UCSD-AML1 (cell line): Measurements from ENCODE around the gene GLYATL3.

Experiments used
- DNase-seq: peaks from one replicate; lab custom pipeline; 2025; ENCODE audit not compliant: unreplicated experiment; lab: John Stamatoyannopoulos, UW

GLYATL3 gene

DNA sequence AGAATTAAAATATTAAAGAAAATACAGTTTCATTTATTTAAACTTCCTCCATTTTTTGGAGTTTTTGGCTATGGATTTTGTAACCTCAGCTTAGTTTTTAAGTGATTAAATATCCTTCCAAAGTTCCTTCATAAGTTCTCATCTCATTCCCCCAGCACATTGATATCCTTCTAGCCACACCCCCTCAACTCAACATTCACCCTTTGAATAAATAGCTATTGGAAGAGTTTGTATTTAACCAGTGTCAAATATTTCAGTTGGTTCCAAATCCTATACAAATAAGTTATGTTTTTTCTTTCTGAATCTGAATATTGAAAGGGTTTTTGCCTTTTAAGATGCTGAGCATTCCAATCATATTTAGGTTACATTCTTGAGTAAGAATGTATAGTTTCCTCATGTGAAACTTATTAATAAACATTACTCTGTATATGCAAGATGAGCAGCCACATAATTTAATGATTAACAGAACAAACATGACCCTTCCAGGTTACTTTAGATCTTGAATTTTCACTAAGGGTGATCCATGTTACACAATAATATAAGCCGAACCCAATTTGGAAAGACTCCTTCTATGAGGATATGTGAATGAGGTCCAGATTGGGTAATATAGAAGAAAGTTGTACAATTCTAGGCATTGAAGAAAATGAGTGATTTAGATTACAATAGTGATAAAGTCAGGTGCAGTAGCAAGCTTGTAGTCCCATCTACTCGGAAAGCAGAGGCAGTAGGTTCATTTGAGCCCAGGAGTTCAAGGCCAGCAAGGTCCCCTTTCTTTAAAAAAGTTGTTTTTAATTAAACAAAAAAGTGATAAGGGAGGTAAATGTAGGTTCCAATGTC is 13.6 kb downstream of the GLYATL3 start:
- no peak for DNase-seq

DNA sequence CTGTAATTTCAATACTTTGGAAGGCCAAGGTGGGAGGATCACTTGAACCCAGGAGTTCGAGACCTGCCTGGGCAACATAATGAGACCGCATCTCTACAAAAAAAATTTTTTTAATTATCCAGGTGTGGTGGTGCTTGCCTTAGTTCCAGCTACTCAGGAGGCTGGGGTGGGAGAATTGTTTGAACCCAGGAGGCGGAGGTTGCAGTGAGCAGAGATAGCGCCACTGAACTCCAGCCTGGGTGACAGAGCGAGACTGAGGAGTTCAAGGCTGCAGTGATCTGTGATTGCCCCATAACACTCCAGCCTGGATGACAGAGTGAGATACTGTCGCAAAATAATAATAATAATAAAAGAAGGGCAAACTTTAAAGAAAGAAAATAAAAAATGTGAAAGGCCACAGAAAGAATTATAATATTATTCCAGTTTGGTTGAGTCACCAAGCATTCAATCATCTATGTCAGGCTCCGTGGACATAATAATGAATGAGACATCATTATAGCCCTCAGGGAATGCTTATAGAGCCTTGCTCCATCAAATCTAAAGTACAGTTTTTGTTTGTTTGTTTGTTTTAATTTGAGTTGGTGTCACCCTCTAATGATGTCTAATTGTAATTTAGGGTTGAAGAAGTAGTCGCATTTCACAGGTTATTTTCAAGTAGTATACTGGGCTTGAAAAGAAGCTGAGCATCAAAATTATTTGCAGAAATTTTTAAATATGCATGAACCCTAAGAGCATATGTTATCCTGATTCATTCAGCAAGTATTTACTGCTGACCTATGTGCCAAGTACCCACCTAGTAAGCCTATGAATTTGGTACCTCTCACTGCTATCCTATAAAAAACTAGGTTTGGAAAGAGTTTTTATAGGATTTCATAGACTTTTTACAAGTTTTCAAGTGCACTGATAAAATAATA is 15.1 kb downstream of the GLYATL3 start:
- DNase-seq: no peak

DNA sequence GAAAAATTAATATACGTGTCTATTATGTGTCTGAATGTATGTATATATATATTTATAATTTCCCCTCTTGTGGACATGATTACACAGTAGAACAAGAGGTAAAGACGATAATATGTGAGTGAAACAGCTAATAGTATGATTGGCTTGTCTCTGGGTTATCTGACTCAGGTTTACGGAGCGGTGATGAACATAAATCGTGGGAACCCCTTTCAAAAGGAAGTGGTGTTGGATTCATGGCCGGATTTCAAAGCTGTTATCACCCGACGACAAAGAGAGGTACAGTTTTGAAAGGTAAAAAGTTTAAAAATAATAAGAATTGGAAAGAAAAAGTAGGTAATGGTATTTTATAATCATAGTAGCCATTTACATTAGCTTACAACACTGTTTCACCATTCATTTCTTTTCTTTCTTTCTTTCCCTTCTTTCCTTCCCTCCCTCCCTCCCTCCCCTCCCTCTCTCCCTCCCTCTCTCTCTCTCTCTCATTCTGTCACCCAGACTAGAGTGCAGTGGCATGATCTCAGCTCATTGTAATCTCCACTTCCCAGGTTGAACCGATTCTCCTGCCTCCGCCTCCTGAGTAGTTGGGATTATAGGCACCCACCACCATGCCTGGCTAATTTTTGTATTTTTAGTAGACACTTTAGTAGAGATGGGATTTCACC is 15.9 kb downstream of the GLYATL3 start:
- no peak for DNase-seq

DNA sequence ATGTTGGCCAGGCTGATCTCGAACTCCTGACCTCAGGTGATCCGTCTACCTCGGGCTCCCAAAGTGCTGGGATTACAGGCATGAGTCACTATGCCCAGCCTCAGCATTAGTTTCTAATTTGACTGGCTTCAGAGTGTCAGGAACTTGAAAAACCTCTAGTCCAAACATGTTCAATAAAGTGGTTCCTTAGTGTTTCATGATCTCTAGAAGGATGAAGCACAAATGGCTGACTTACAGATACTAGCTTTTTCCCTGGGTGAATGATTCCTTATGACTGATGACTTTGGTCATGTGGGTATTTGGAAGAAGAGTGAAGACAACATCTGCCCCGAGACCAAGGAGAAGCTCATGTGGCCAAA is 16.4 kb downstream of the GLYATL3 start:
- DNase-seq: no peak

- DNase-seq: no peak
Measured at GRCh38 chr6:49517919-49518318, 18.2 kb downstream of the GLYATL3 start.

DNA sequence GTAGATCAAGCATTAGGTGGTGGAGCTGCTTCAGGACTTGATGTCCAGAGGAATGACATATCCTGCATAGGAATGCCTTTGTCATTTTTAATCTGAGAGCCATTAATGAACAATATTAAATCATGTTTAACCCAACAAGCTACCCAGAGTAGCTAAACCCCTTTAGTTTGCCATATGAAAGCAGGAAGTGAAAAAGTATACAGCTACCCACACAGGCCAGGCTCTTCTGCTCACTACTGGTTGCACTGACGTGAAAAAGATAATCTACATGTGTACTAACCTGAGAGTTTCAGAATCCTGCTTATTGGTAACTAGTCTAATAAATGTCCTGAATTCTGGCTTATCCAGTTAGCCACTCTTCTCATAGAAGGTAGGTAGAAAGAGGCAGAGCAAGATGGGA is 19.9 kb downstream of the GLYATL3 start:
- no peak for DNase-seq

DNA sequence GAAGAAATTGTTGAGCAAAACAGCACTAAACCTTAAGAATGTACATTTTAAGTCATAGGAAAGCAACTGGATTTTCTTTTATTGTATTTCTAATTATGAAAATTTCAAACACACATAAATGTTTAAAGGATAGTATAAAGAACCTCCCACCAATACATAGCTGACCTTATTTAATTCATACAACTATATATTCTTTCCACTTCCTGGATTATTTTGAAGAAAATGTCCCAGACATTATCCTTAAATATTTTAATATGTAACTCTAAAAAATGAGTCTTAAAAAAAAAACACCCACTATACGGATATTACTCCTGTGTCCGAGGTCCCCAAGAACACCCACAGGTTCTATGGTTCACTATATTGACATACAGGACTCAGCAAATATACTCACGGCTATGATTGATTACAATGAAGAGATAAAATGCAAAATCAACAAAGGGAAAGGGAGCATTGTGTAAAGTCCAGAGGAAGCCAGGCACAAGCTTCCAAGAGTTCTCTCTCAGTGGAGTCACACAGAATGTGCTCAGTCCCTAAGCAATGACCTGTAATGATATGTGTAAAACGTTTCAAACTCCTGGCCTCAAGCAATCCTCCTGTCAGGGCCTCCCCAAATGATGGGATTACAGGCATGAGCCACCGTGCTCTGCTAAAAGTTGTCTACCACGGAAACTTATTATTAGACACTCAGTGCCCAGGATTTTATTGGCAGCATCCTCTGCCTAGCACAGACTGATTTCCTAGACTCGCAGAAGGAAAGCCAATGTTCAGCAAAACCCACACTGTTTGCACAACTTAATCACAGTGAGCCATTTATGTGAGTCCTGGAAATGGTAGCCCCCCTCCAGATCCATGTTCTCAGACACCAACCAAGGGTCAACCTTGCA is 23.2 kb downstream of the GLYATL3 start:
- DNase-seq: no peak

- no peak for DNase-seq
Measured at GRCh38 chr6:49523901-49524300, 24.2 kb downstream of the GLYATL3 start.

GRCh38 chr6:49524541-49524940 is 24.8 kb downstream of the GLYATL3 start:
- DNase-seq: no peak

DNA sequence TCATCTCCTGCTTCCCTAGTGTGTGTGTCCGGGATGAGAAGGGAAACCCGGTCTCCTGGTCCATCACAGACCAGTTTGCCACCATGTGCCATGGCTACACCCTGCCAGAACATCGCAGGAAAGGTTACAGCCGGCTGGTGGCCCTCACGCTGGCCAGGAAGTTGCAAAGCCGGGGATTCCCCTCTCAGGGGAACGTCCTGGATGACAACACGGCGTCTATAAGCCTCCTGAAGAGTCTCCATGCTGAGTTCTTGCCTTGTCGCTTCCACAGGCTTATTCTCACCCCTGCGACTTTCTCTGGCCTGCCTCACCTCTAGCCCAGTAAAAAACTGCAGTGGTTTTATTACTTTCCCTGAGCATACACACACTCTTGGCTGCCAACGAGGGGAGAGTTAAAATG is 26.9 kb downstream of the GLYATL3 start:
- DNase-seq: no peak

DNA sequence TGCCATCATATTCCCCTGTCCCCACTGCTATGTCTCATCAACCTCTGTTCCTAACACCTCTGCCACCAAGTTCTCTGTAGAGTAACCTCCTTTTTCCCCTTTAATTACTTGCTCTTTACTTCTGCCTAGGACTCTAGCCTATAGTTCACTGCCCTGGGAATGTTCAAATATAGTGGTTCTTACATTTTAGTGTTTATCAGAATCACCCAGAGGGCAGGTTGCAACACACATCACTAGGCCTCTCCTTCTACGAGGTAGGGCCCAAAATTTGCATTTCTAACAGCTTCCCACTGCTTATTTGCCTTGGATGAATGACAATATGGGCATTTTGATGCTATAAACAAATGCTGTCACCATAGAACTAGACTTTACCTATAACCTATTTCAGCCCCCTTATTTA is 27.6 kb downstream of the GLYATL3 start:
- no peak for DNase-seq

- no peak for DNase-seq
Measured at GRCh38 chr6:49528571-49528970, 28.8 kb downstream of the GLYATL3 start.

DNA sequence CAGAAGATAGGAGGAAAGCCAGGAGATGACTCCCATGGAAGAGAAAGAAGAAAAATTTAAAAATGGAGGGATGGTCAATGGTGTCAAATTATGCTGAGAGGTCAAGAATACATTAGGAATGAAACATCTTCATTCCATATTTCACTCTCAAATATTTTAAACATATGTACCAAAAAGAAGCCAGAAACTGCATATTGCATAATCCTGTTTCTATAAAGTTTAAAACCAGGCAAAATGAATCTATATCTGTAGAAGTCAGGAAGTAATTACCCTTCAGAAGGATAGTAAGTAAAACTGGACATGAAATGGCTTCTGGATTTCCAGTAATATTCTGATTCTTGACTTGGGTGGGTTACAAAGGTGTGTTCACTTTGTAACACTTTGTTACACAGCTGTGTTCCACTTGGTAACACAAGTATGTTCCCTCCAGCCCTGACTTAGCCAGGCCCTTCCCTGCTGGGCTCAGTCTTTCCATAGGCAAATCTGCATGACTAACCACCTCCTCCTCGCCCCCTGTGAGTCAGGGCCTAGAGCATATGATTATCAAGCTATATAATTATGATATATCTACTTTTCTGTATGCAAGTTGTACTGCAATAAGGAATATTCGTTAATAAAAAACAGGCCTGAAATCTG is 30.5 kb downstream of the GLYATL3 start:
- no peak for DNase-seq

- DNase-seq: no peak
Measured at GRCh38 chr6:49531774-49532569, 32.2 kb downstream of the GLYATL3 start.

GRCh38 chr6:49535795-49536194 is 36.1 kb downstream of the GLYATL3 start:
- no peak for DNase-seq

DNA sequence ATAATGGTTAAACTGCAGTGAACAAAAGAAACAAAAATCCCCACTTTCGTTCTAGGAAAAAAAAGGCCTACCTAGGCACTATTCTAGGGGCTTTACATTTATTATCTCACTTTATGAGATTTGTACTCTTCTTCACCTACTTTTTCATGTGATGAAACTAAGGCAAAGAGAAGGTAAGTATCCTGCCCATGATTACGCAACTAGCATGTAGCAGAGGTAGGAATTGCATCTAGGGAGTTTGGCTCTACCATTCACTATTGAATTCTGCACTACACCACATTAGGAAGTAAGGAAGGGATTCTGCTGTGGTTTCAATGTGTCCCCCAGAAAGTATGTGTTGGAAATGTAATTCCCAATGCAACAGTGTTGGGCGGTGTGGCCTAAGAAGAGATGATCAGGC is 39.4 kb downstream of the GLYATL3 start:
- no peak for DNase-seq

- DNase-seq: no peak
Measured at GRCh38 chr6:49540614-49541013, 40.9 kb downstream of the GLYATL3 start.

DNA sequence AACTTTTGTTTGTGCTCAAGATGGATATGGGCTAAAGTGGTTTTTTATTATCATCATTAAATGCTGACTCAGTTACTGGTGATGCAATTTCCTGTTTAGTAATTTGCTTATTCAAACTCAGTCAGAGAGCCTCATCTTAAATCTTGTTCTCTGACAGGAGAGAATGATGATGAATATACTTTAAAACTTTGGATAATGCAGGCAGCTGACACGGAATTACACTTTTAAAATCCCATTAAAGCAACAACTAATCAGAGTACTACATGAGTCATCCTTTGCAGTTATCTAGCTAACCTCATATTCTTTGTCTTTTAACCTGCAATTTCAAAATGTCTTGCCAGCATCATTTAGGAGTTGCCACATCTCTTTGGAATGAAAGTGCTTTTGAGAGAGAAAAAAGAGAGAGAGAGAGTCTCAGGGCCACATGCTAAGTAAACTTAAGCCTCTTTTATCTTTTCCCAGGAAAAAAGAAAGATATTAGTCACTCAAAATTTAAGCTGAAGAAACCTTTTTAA is 41.5 kb downstream of the GLYATL3 start:
- no peak for DNase-seq

DNA sequence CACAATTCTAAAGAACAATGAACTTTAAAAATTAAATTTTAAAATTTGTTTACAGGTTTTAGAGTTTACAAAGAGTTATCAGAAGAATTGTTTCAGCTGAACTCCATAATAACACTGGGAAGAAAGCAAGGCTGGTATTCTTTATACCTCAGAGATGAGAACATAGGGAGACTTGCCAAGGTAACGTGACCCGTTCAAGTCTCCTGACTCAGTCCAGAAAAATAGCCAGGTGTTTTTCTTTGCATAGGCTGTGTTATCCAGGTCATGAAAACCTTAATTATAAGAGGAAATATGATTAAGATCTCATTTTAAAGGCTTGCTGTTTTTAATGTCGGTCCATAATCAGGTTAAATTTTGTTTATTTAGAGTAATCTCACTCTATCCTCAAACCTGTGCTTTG is 42.2 kb downstream of the GLYATL3 start:
- DNase-seq: no peak
